H1 (cell line): Measurements from ENCODE around the gene TRIM31. TPM values are rescaled to one million over a fixed set of nuclear protein-coding genes. Genes with fewer than 3 reads are reported as not detected.

Source experiments
- CTCF ChIA-PET: fragments of 300-600 bp; sonication (Branson Sonifier 250); formaldehyde crosslinking; loops from one replicate; lab custom pipeline; 2021; ENCODE audit not compliant: partially characterized antibody; lab: Charles Lee
- POLR2A ChIA-PET: fragments of 300-600 bp; sonication (Branson Sonifier 250); formaldehyde crosslinking; loops from one replicate; lab custom pipeline; 2021; ENCODE audit warnings: inconsistent platforms; ENCODE audit not compliant: partially characterized antibody; lab: Charles Lee
- DNase-seq, 2 experiments: peaks; one replicate each; pipeline versions ENCODE4 v3.0.0 to v3.0.0-alpha.2; 2010 to 2022; ENCODE audit warnings: low spot score in 2 of 2, low read depth in 1 of 2, mixed read lengths in 1 of 2
- FAIRE-seq: peaks from 2 replicates; lab custom pipeline; 2011; peaks lifted over from hg19 to GRCh38; lab: Jason Lieb, UNC
- H2AFZ ChIP-seq: 2 replicates; pipeline ENCODE4 v1.8.1; 2012; ENCODE audit warnings: low read length, inconsistent platforms
- H2AK5ac ChIP-seq: 2 replicates; pipeline ENCODE4 v1.6.1; 2013; ENCODE audit warnings: low read depth, low read length
- H2BK120ac ChIP-seq: replicated peaks from 2 replicates; pipeline ENCODE3; 2013; ENCODE audit warnings: low read depth, low read length, inconsistent platforms
- H2BK12ac ChIP-seq: 2 replicates; pipeline ENCODE4 v1.6.1; 2013; ENCODE audit warnings: low read depth, low read length
- H2BK15ac ChIP-seq: 2 replicates; pipeline ENCODE4 v1.6.1; 2013; ENCODE audit warnings: low read length
- H2BK20ac ChIP-seq: 2 replicates; pipeline ENCODE4 v1.6.1; 2013; ENCODE audit warnings: low read length
- H2BK5ac ChIP-seq: 2 replicates; pipeline ENCODE4 v1.6.1; 2013; ENCODE audit warnings: low read depth, low read length
- H3K14ac ChIP-seq: 2 replicates; pipeline ENCODE4 v1.6.1; 2013; ENCODE audit warnings: inconsistent platforms; ENCODE audit not compliant: insufficient read length
- H3K18ac ChIP-seq: 2 replicates; pipeline ENCODE4 v1.6.1; 2013; ENCODE audit warnings: low read length; ENCODE audit errors: extremely low read depth
- H3K23ac ChIP-seq: 2 replicates; pipeline ENCODE4 v1.6.1; 2013; ENCODE audit warnings: inconsistent platforms; ENCODE audit not compliant: insufficient read length
- H3K23me2 ChIP-seq: 2 replicates; pipeline ENCODE4 v1.6.1; 2013; ENCODE audit warnings: low read depth, low read length
- H3K27ac ChIP-seq: 2 replicates; pipeline ENCODE4 v1.6.1; 2011; ENCODE audit warnings: low read depth, low read length, inconsistent platforms
- H3K27me3 ChIP-seq, 4 experiments: replicated peaks in 1 of 4; 1 replicate in 1 of 4; 2 replicates in 3 of 4; pipeline versions ENCODE4 v1.6.1 to v1.8.1; 2011 to 2013; ENCODE audit warnings: low read length in 3 of 4, mild to moderate bottlenecking in 3 of 4, inconsistent platforms in 2 of 4, mixed read lengths in 2 of 4, moderate library complexity in 1 of 4; ENCODE audit not compliant: control insufficient read depth in 3 of 4, insufficient read depth in 3 of 4; ENCODE audit errors: extremely low read depth in 1 of 4
- H3K36me3 ChIP-seq, 4 experiments: 2 replicates each; pipeline versions ENCODE4 v1.6.1 to v1.8.1; 2011 to 2013; ENCODE audit warnings: mild to moderate bottlenecking in 4 of 4, low read length in 3 of 4, moderate library complexity in 2 of 4, control low read depth in 1 of 4, inconsistent platforms in 1 of 4; ENCODE audit not compliant: insufficient read depth in 4 of 4, control insufficient read depth in 2 of 4
- H3K4ac ChIP-seq: replicated peaks from 2 replicates; pipeline ENCODE3; 2013; ENCODE audit warnings: low read length, low read depth, mixed read lengths, inconsistent platforms; ENCODE audit not compliant: insufficient read length
- H3K4me1 ChIP-seq, 4 experiments: replicated peaks in 1 of 4; 1 replicate in 1 of 4; 2 replicates in 3 of 4; pipeline versions ENCODE4 v1.6.1 to v1.8.1; 2011 to 2013; ENCODE audit warnings: low read length in 3 of 4, inconsistent platforms in 2 of 4, mixed read lengths in 1 of 4; ENCODE audit not compliant: insufficient read depth in 4 of 4, control insufficient read depth in 3 of 4
- H3K4me2 ChIP-seq, 2 experiments: 2 replicates each; pipeline versions ENCODE4 v1.6.1 to v1.8.1; 2011 to 2013; ENCODE audit warnings: low read depth in 2 of 2, low read length in 2 of 2, control low read depth in 1 of 2, inconsistent platforms in 1 of 2, mild to moderate bottlenecking in 1 of 2; ENCODE audit not compliant: insufficient read depth in 1 of 2
- H3K4me3 ChIP-seq, 4 experiments: fragments of 200-600, 300-600 bp in 1 of 4; sonication (generic), shearing (Covaris generic), sonication (Bioruptor Twin) in 1 of 4; 2 replicates each; pipeline versions ENCODE4 v1.5.1 to v1.8.1; 2011 to 2016; ENCODE audit warnings: low read length in 4 of 4, low read depth in 3 of 4, control low read depth in 2 of 4, inconsistent platforms in 2 of 4, mild to moderate bottlenecking in 2 of 4, mixed read lengths in 1 of 4, moderate library complexity in 1 of 4; ENCODE audit not compliant: insufficient read depth in 2 of 4; ENCODE audit errors: extremely low read depth in 1 of 4
- H3K56ac ChIP-seq: replicated peaks from 2 replicates; pipeline ENCODE3; 2013; ENCODE audit warnings: low read depth, mild to moderate bottlenecking, mixed read lengths, low read length, inconsistent platforms; ENCODE audit not compliant: insufficient read length
- H3K79me1 ChIP-seq: 2 replicates; pipeline ENCODE4 v1.6.1; 2013; ENCODE audit warnings: low read depth, low read length, control low read depth
- H3K79me2 ChIP-seq, 2 experiments: 2 replicates each; pipeline versions ENCODE4 v1.6.1 to v1.8.1; 2012 to 2013; ENCODE audit warnings: low read length in 2 of 2, mild to moderate bottlenecking in 2 of 2, inconsistent platforms in 1 of 2; ENCODE audit not compliant: insufficient read depth in 2 of 2, control insufficient read depth in 1 of 2
- H3K9ac ChIP-seq, 4 experiments: replicated peaks in 1 of 4; 1 replicate in 1 of 4; 2 replicates in 3 of 4; pipeline versions ENCODE4 v1.6.1 to v1.8.1; 2011 to 2013; ENCODE audit warnings: low read depth in 3 of 4, low read length in 3 of 4, control low read depth in 2 of 4, mild to moderate bottlenecking in 2 of 4, moderate library complexity in 2 of 4, inconsistent platforms in 1 of 4; ENCODE audit errors: extremely low read depth in 1 of 4
- H3K9me3 ChIP-seq, 2 experiments: 2 replicates each; pipeline versions ENCODE4 v1.6.1 to v1.8.1; 2012 to 2013; ENCODE audit warnings: mild to moderate bottlenecking in 2 of 2, moderate library complexity in 2 of 2, control low read depth in 1 of 2, inconsistent platforms in 1 of 2, low read depth in 1 of 2, low read length in 1 of 2, mixed read lengths in 1 of 2; ENCODE audit not compliant: insufficient read depth in 2 of 2
- H4K20me1 ChIP-seq, 2 experiments: replicated peaks in 1 of 2; 2 replicates each; pipeline versions ENCODE3 to v1.8.1; 2011 to 2013; ENCODE audit warnings: inconsistent platforms in 2 of 2, low read length in 2 of 2, mild to moderate bottlenecking in 1 of 2; ENCODE audit not compliant: insufficient read depth in 2 of 2, control insufficient read depth in 1 of 2
- H4K5ac ChIP-seq: 2 replicates; pipeline ENCODE4 v1.6.1; 2013; ENCODE audit warnings: low read length, low read depth, mixed read lengths, inconsistent platforms; ENCODE audit not compliant: insufficient read length
- H4K8ac ChIP-seq: 2 replicates; pipeline ENCODE4 v1.8.0; 2013; ENCODE audit warnings: mild to moderate bottlenecking, moderate library complexity, low read length, inconsistent platforms; ENCODE audit not compliant: insufficient read depth; ENCODE audit errors: extremely low read depth
- H4K91ac ChIP-seq: replicated peaks from 2 replicates; pipeline ENCODE3; 2013; ENCODE audit warnings: low read length, mixed read lengths, inconsistent platforms; ENCODE audit not compliant: insufficient read length
- CHD2 ChIP-seq: IDR thresholded peaks from 2 replicates; pipeline ENCODE4 v1.6.1; 2012; ENCODE audit warnings: low read length, improper control_type of control experiment
- CREB1 ChIP-seq: IDR thresholded peaks from 2 replicates; pipeline ENCODE4 v1.6.1; 2012; ENCODE audit warnings: inconsistent platforms
- EZH2 ChIP-seq: fragments of 200-600 bp; sonication (generic); IDR thresholded peaks from 2 replicates; pipeline ENCODE4 v1.7.1; 2012; ENCODE audit warnings: low read depth, mild to moderate bottlenecking, moderate library complexity, low read length, inconsistent platforms; ENCODE audit not compliant: severe bottlenecking
- KDM5A ChIP-seq: fragments of 200-600 bp; IDR thresholded peaks from 2 replicates; pipeline ENCODE4 v1.7.1; 2012; ENCODE audit warnings: mild to moderate bottlenecking, low read length, inconsistent platforms, mixed read lengths
- POLR2A ChIP-seq, 2 experiments: IDR thresholded peaks; 1 replicate in 1 of 2; 2 replicates in 1 of 2; pipeline ENCODE4 v1.6.1; 2011; ENCODE audit warnings: low read depth in 2 of 2, low read length in 2 of 2, mild to moderate bottlenecking in 2 of 2; ENCODE audit errors: control extremely low read depth in 1 of 2
- RAD21 ChIP-seq, 2 experiments: IDR thresholded peaks in 1 of 2; conservative IDR thresholded peaks in 1 of 2; 2 replicates each; pipeline ENCODE4 v1.6.1; 2011; ENCODE audit warnings: low read depth in 2 of 2, low read length in 2 of 2, improper control_type of control experiment in 1 of 2, inconsistent platforms in 1 of 2, mild to moderate bottlenecking in 1 of 2, moderate library complexity in 1 of 2
- SP1 ChIP-seq: IDR thresholded peaks from 2 replicates; pipeline ENCODE4 v1.6.1; 2011; ENCODE audit warnings: low read depth, low read length
- SUZ12 ChIP-seq: fragments of 200-600 bp; sonication (generic); IDR thresholded peaks from 2 replicates; pipeline ENCODE4 v1.6.1; 2012; ENCODE audit warnings: mild to moderate bottlenecking, inconsistent platforms, low read length, moderate library complexity, mixed read lengths
- TCF12 ChIP-seq: IDR thresholded peaks from 2 replicates; pipeline ENCODE4 v1.6.1; 2011; ENCODE audit warnings: low read depth, mild to moderate bottlenecking, low read length
- WGBS, 2 experiments: shearing (Covaris generic) in 1 of 2; methylation state at CpG; one replicate each; pipeline versions ENCODE4 v1.1.6 to v1.1.7; 2013 to 2015; ENCODE audit warnings: low lambda C conversion rate in 2 of 2, mixed read lengths in 2 of 2, inconsistent platforms in 1 of 2, low coverage in 1 of 2, missing lambda C conversion rate in 1 of 2; ENCODE audit not compliant: insufficient replicate concordance in 2 of 2, insufficient coverage in 1 of 2, insufficient read length in 1 of 2; ENCODE audit errors: extremely low coverage in 1 of 2, missing lambda C conversion rate in 1 of 2; 5-methylcytosine and 5-hydroxymethylcytosine counted together
- polyA plus RNA-seq, 7 experiments: library from polyadenylated mRNA; depleted of rRNA in 3 of 7; stranded (reverse) in 5 of 7; unstranded in 2 of 7; fragments of >200 nt in 5 of 7; fragments of 200-250 nt in 2 of 7; gene quantifications; 1 replicate in 5 of 7; 2 replicates in 1 of 7; 4 replicates in 1 of 7; pipeline versions ENCODE4 v1.2.1 to v1.2.3, GENCODE V29; 2011 to 2013; ENCODE audit warnings: missing spikeins in 2 of 7, mixed read lengths in 2 of 7
- total RNA-seq: library from RNA; stranded (reverse); fragmentation: NEBNext Ultra II Directional; extraction: Animal tissue kit (Norgen Biotek cat#: 25700); gene quantifications from 2 replicates; pipeline ENCODE4 v1.2.1, GENCODE V29; 2021

The TRIM31 gene
- total and polyA plus RNA-seq, 2 of the 8 experiments (the other 6 are each of a cell fraction or from before 2014, with no cell fraction given): not detected

DNA sequence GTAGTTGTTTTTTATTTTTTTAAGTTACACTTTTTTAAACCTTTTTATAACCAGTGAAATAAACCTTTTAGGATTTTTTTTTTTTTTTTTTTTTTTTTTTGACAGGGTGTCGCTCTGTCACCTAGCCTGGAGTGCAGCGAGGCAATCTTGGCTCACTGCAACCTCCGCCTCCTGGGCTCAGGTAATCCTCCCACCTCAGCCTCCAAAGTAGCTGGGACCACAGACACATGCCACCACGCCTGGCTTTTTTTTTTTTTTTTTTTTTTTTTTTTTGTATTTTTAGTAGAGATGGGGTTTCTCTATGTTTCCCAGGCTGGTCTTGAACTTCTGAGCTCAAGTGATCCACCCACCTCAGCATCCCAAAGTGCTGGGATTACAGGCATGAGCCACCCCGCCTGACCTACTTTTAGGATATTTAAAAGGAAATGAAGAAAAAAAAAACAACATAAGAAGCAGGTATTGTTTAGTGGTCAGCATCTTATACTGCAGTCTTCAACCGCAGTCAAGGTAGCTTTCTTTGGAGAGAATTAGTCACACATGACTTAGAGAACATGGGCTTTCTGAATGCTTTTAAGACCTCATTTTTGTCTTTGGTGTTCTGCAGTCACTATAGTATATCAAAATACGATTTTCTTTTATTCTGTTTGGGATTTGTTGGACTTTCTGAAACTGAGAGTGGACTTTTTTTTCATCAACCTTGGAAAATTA is 50.3 kb downstream of the TRIM31 start:
- TF ChIP-seq SP1 (no peak), TCF12 (no peak), RAD21 (IDR thresholded peaks at IDR 0.05 in 1 of 2, conservative IDR thresholded peaks at IDR 0.05 in 1 of 2; ENCODE audit: low read depth in 2 of 2, low read length in 2 of 2) (no peak), EZH2 (no peak), KDM5A (no peak), SUZ12 (no peak), POLR2A (IDR thresholded peaks at IDR 0.05; ENCODE audit: control extremely low read depth in 1 of 2, low read depth in 2 of 2, low read length in 2 of 2) (no peak), CHD2 (no peak), CREB1 (no peak)
- H3K4ac ChIP-seq: no peak overlapping the region
- 85% methylated on average over 3 of the region's 7 CpGs; no CpG with 5 or more reads in 1 of the 2 experiments for WGBS, 2 experiments
- ChIA-PET CTCF (interaction anchor here (1.1 to 1.5 kb wide), 3 partner anchors 14 to 215 kb away, joined by 3 to 4 read pairs (median 3); no protein-coding TSS in a partner anchor), POLR2A (interaction anchor here (0.9 to 2.7 kb wide), 2 partner anchors 8 to 397 kb away, joined by 3 to 21 read pairs; no protein-coding TSS in a partner anchor)
- H3K36me3 ChIP-seq: peaks cover 0 to 4% (median under 1%) of the 10 kb centered on the region in 4 experiments; a peak in 3 of 8 replicates
- H3K14ac ChIP-seq: no peak overlapping the region
- H3K4me2 ChIP-seq: peak overlapping the region in 1 of 2 experiments; percentile 84; a peak in 1 of 4 replicates
- no peak overlapping the region for H3K56ac ChIP-seq
- H4K8ac ChIP-seq: no peak overlapping the region
- no peak overlapping the region for H2BK12ac ChIP-seq
- H3K23me2 ChIP-seq: peaks cover 17% of the 10 kb centered on the region
- no peaks in the 10 kb centered on the region for H4K20me1 ChIP-seq
- H3K79me2 ChIP-seq: peaks cover 0 to 16% of the 10 kb centered on the region in 2 experiments; a peak in 2 of 4 replicates
- FAIRE-seq (no peak), DNase-seq (no peak)
- no peak overlapping the region for H3K9ac ChIP-seq
- H2BK20ac ChIP-seq: no peak overlapping the region
- no peaks in the 10 kb centered on the region for H3K27me3 ChIP-seq
- H2BK120ac ChIP-seq: no peak overlapping the region
- no peak overlapping the region for H2BK5ac ChIP-seq
- H2AFZ ChIP-seq: no peak overlapping the region
- no peak overlapping the region for H3K23ac ChIP-seq
- peaks cover 0 to 9% (median 7%) of the 10 kb centered on the region in 4 experiments; a peak in 5 of 7 replicates for H3K4me1 ChIP-seq
- H3K18ac ChIP-seq: no peak overlapping the region
- H3K79me1 ChIP-seq: no peaks in the 10 kb centered on the region
- H3K9me3 ChIP-seq: no peaks in the 10 kb centered on the region
- peak overlapping the region in 3 of 4 experiments; percentile 99 to 100 (median 99); a peak in 4 of 8 replicates for H3K4me3 ChIP-seq
- H2AK5ac ChIP-seq: no peak overlapping the region
- H3K27ac ChIP-seq: no peak overlapping the region
- no peak overlapping the region for H4K91ac ChIP-seq
- no peak overlapping the region for H4K5ac ChIP-seq
- no peak overlapping the region for H2BK15ac ChIP-seq
